HG03108 (cell line): ENCODE data around the gene TMEM271.
"Not testable (repeated sequence)": the region's sequence is repeated elsewhere in the genome, so short reads cannot be mapped to it uniquely, and the experiment has no call there.

Source experiments
- ATAC-seq: cut with Tn5 transposase; IDR thresholded peaks from one replicate; pipeline ENCODE4 v1.9.1; 2021; ENCODE audit warnings: moderate library complexity; ENCODE audit not compliant: unreplicated experiment

Gene TMEM271

GRCh38 chr4:566508-567295, 9.4 kb downstream of the TMEM271 start:
- ATAC-seq = no peak

- no peak for ATAC-seq
These were observed 10.1 kb downstream of the TMEM271 start for GRCh38 chr4:566035-566434.

- not testable (repeated sequence) for ATAC-seq
These were observed 10.5 kb downstream of the TMEM271 start for GRCh38 chr4:565614-566013.

- ATAC-seq = not testable (repeated sequence)
These were observed 13.6 kb downstream of the TMEM271 start for GRCh38 chr4:562458-562857.

- no peak for ATAC-seq
These were observed 14.7 kb downstream of the TMEM271 start for GRCh38 chr4:561426-561825.

GRCh38 chr4:560731-561291, 15.3 kb downstream of the TMEM271 start:
- no peak for ATAC-seq

GRCh38 chr4:560061-560460, 16.0 kb downstream of the TMEM271 start:
- ATAC-seq = no peak

- ATAC-seq = no peak
These were observed 20.4 kb downstream of the TMEM271 start for GRCh38 chr4:555566-556275.

- not testable (repeated sequence) for ATAC-seq
These were observed 21.2 kb downstream of the TMEM271 start for GRCh38 chr4:554793-555320.

GRCh38 chr4:552019-552418, 24.1 kb downstream of the TMEM271 start:
- no peak for ATAC-seq

- ATAC-seq = not testable (repeated sequence)
These were observed 25.8 kb downstream of the TMEM271 start for GRCh38 chr4:550268-550667.

GRCh38 chr4:548976-549375, 27.1 kb downstream of the TMEM271 start:
- no peak for ATAC-seq

GRCh38 chr4:545612-546011, 30.5 kb downstream of the TMEM271 start:
- ATAC-seq = no peak

GRCh38 chr4:544386-545105, 31.5 kb downstream of the TMEM271 start:
- no peak for ATAC-seq

GRCh38 chr4:541271-541670, 34.8 kb downstream of the TMEM271 start:
- no peak for ATAC-seq

- ATAC-seq = no peak
These were observed 37.5 kb downstream of the TMEM271 start for GRCh38 chr4:538542-539142.

- ATAC-seq = no peak
These were observed 38.4 kb downstream of the TMEM271 start for GRCh38 chr4:537436-538264.

- no peak for ATAC-seq
These were observed 39.6 kb downstream of the TMEM271 start for GRCh38 chr4:536351-536972.

GRCh38 chr4:535924-536281, 40.2 kb downstream of the TMEM271 start:
- no peak for ATAC-seq
